Kasumi-1 (cell line): Measurements from ENCODE around the gene OR6C65.
"Not testable (repeated sequence)": the region's sequence is repeated elsewhere in the genome, so short reads cannot be mapped to it uniquely, and the experiment has no call there.

ENCODE experiments used
- DNase-seq, 2 experiments: peaks; one replicate each; lab custom pipeline; 2025; lab: John Stamatoyannopoulos, UW

Gene OR6C65

GRCh38 chr12:55400229-55400628, at the start of gene OR6C65:
OR6C65 (plus strand) TSS chr12:55400529; CDS start chr12:55400529, 0 bp downstream.
- DNase-seq: no peak

- DNase-seq: not testable (repeated sequence)
These were observed 45.0 kb upstream of the OR6C65 start for GRCh38 chr12:55355338-55355737.

GRCh38 chr12:55362675-55363074, 37.7 kb upstream of the OR6C65 start, which contains the start of gene OR6C75:
OR6C75 (plus strand) TSS chr12:55362975; CDS start chr12:55365111, 2,136 bp downstream.
- DNase-seq: no peak

DNA sequence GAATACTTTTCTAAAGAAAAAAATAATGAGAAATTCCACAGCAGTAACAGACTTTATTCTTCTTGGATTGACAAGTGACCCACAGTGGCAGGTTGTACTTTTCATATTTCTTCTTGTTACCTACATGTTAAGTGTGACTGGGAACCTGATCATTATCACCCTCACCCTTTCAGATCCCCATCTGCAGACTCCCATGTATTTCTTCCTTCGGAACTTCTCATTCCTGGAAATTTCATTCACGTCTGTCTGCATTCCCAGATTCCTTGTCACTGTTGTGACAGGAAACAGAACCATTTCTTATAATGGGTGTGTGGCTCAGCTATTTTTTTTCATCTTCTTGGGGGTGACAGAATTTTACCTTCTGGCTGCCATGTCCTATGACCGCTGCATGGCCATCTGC, 35.2 kb upstream of the OR6C65 start:
- no peak for DNase-seq

DNA sequence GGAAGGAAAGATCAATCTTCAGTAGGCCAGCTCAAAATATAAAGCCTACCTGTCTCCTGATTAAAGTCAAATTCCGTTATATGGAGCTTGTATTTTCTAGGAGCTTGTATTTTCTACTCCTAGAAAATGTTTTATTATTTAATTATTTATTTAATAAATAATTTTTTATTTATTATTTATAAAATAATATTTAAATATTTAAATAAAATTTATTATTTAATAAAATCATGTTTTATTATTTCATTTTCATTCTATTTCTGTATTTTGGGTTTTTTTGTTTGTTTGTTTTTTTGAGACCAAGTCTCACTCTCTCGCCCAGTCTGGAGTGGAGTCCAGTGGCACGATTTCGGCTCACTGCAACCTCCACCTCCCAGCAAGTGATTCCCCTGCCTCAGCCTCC, 27.8 kb upstream of the OR6C65 start:
- DNase-seq: no peak

DNA sequence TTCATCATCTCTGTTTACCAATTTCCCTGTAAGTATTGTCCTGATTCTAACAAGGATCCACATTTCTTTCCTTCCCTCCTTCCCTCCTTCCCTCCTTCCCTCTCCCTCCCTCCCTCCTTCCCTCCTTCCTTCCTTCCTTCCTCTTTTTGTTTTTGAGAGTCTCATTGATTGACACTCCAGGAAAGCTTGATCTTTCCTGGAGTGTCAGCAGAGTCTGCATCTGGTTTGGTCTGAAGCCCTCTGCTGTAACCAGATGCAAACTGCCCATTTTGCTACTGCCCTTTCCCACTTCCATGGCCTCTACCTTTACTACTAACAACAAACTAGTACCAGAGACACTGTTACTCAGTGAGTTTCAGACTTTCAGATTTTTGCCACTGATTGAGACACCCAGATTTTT, 14.4 kb upstream of the OR6C65 start:
- DNase-seq: no peak

- DNase-seq: no peak
These were observed 8.1 kb upstream of the OR6C65 start for GRCh38 chr12:55392032-55392795.

DNA sequence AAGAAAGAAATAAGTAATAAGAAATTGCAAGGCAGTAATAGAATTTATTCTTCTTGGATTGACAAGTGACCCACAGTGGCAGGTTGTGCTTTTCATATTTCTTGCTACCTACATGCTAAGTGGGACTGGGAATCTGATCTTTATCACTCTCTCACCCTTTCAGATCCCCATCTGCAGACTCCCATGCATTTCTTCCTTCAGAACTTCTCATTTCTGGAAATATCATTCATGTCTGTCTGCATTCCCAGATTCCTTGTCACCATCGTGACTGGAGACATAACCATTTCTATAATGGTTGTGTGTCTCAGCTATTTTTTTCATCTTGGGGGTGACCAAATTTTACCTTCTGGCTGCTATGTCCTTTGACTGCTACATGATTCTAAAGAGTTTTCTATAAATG, 4.0 kb upstream of the OR6C65 start:
- DNase-seq: no peak

GRCh38 chr12:55407866-55408265, 7.5 kb downstream of the OR6C65 start:
- no peak for DNase-seq

- not testable (repeated sequence) for DNase-seq
These were observed 8.8 kb downstream of the OR6C65 start for GRCh38 chr12:55409133-55409532.

GRCh38 chr12:55412138-55412537, 11.8 kb downstream of the OR6C65 start:
- not testable (repeated sequence) for DNase-seq

DNA sequence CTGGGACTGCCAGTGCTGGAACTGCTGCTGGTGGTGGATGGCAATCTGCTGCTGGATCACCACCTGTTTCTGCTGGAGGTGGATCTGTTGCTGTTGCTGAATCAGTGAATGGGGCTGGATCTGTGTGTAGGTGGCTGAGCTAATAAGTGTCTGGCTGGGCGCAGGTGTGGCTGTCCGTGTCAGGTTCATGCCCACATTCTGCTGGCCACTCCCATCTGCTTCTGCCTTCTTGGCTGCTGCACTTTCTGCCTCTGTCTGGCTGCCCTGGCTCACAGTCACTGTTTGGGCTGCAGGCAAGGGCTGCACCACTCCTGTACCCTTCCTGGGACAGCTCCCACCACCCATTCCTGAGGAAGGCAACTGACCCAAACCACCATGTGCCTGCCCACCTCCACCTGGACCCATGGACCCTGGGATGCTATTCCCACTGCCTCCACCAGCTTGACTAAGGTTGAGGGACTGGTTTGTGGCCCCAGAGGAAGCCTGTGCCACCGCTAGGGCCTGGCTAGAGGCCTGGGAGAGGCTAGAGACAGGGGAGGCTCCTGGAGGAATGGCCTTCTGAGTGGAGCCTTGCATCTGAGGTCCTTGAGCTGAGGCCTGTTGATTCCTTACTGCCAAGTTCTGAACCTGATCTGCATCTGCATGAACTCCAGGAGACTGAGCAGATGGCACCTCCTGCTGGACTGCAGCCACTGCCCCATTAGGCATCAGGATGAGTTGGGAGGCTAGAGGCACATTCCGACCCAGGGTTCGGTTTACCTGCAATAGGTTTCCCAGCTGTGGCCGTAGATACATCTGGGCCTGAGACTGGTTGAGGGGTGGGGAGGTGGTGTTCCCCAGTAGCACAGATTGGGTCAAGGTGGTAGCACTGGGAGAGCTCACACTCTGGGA, 13.4 kb downstream of the OR6C65 start:
- DNase-seq: not testable (repeated sequence)

- DNase-seq: not testable (repeated sequence)
These were observed 14.1 kb downstream of the OR6C65 start for GRCh38 chr12:55414396-55414823.

GRCh38 chr12:55414889-55415288, 14.6 kb downstream of the OR6C65 start:
- not testable (repeated sequence) for DNase-seq

DNA sequence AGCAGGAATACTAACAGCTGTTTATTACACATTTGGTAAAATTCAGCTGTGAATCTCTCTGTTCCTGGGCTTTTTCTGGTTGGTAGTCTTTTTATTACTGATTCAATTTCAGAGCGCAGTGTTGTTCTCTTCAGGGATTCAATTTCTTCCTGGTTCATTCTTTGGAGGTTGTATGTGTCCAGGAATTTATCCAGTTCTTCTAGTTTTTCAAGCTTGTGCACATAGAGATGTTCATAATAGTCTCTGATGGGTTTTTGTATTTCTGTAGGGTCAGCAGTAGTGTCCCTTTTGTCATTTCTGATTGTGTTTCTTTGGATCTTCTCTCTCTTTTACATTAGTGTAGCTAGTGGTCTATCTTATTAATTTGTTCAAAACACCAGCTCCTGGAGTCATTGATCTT, 16.6 kb downstream of the OR6C65 start:
- DNase-seq: no peak

DNA sequence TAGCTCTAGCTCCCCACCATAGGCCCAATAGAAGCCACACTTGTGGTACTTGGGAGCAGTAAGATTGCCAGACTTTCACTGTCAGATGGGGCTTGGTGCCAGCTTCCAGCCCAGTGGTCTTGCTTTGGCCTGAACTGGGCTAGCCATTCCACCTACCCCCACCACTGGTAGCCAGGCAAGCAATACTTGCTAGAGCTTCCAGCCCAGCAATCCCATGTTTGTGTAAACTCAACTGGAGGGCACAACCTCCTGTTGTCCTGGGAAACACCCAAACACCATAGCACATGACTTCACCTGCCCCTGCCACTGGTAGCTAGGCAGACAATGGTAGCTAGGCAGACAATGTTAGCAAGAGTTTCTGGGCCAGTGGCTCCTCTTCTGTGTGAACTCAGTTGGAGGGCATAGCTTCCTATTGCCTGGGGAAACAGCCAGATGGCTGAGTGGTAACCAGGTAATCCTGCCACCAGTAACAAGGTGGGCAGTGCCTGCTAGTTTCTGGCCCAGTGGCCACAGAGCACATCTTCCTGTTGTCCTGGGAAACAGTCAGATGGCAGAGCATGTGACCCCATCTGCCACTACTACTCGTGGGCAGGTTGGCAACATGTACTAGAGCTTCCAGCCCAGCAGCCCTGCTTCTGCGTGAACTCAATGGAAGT, 20.1 kb downstream of the OR6C65 start:
- no peak for DNase-seq

DNA sequence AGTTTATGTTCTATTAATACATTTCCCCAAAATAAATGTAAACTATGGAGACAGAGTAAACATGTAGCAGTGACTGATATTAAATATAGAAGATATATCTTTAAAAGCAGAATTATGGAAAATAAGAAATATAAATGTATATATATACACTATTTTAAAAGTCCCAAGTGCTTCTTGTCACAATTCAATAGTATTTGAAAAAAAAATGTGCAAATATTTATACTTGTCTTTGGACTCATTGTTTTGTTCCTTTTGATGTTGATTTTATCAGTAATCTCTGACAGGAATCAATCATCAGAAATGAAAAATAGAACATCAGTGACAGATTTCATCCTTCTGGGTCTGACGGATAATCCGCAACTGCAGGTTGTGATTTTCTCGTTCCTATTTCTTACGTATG, 25.6 kb downstream of the OR6C65 start, which contains the start of gene OR6C76:
Gene OR6C76 (plus strand): TSS at position 301 of the 400 bp plus-strand sequence. CDS start 0 bp downstream, at position 301.
- DNase-seq: no peak

DNA sequence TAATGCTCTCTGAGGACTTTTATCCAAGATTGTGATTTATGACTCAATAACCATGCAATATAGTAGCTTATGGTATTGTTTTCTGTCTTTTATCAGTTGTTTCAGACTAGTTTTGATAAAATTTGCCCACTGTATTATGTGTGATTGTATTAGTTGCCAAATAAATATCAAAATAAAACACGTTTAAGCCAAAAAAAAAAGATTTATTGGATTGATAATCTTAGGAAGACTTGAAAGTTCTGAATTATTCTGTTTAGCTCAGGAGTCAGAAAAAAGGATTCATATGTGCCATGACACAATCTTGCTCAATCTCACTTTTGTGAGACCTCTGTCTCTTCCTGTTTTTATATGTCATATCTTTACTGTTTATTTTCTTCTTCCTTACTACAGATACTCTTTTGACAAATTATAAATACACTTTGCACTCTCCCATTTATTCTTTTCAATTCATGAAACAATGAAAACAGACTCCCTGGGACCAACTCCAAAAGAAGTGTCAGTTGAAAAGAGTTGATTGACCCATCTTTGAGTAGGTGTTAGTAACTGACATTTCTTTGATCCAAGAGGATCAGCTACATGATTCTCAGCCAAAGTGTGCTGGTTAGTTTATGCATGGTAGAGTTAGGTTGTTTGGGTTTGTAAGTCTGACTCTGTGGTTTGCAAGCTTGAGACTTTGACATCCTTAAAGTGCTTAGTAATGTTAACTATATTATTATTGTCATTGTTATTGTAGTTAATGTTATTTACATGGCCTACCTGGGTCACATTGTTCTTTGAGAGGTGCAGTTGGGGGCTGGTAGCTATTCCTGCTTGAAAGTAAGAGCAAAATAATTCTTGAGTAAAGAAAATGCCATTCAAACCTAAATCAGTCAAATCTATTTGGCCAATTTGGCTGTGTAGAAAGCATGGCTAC, 28.3 kb downstream of the OR6C65 start:
- no peak for DNase-seq

GRCh38 chr12:55441233-55441632, 40.9 kb downstream of the OR6C65 start:
- not testable (repeated sequence) for DNase-seq

DNA sequence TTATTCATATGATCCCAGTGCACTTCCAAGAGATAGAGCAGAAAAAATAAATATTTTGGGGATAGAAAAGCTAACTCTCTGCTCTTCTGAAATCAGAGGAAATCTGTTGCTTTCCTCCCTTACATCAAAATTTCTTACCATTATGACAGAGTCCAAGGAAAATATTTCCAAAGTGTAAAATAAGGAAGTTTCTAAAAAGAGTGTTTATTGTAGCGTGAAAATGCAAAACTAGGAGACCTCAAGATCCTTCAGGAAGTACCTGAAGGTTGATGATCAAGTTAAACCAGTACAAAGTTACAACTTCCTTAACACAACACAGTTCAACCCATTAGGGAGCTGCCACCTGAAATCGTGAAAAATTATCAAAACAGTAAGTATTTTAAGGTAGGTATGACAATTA, 43.4 kb downstream of the OR6C65 start, which contains the start of gene OR6C2:
Gene OR6C2 (plus strand): TSS at position 301 of the 400 bp plus-strand sequence. CDS start 8,138 bp downstream, outside the sequence.
- no peak for DNase-seq

- DNase-seq: no peak
These were observed 45.0 kb downstream of the OR6C65 start for GRCh38 chr12:55445357-55445756.
